NT2/D1 (cell line): ENCODE measurements around the gene HS6ST2.

Experiments used
- DNase-seq: peaks from one replicate; pipeline ENCODE4 v3.0.0-alpha.2; 2011; ENCODE audit warnings: low read depth, low spot score
- H3K27me3 ChIP-seq: 2 replicates; pipeline ENCODE4 v1.6.0; 2011; ENCODE audit warnings: mild to moderate bottlenecking; ENCODE audit not compliant: insufficient read length, insufficient read depth
- H3K36me3 ChIP-seq: 2 replicates; pipeline ENCODE4 v1.6.1; 2011; ENCODE audit warnings: mild to moderate bottlenecking, low read length, mixed read lengths; ENCODE audit not compliant: insufficient read depth, insufficient read length
- H3K4me1 ChIP-seq: 2 replicates; pipeline ENCODE4 v1.5.1; 2011; ENCODE audit not compliant: insufficient read depth, insufficient read length
- H3K4me3 ChIP-seq: 2 replicates; pipeline ENCODE4 v1.5.1; 2011; ENCODE audit warnings: low read depth; ENCODE audit not compliant: insufficient read length
- H3K9ac ChIP-seq: 2 replicates; pipeline ENCODE4 v1.6.0; 2011; ENCODE audit warnings: low read depth; ENCODE audit not compliant: insufficient read length
- H3K9me3 ChIP-seq: 2 replicates; pipeline ENCODE4 v1.5.1; 2011; ENCODE audit warnings: mild to moderate bottlenecking, low read length; ENCODE audit not compliant: insufficient read depth
- SUZ12 ChIP-seq: IDR thresholded peaks from 2 replicates; pipeline ENCODE4 v1.6.1; 2011; ENCODE audit not compliant: insufficient read length, insufficient read depth; ENCODE audit errors: extremely low read depth
- YY1 ChIP-seq: IDR thresholded peaks from 2 replicates; pipeline ENCODE4 v1.6.1; 2011; ENCODE audit not compliant: insufficient read length, insufficient read depth
- ZNF274 ChIP-seq: IDR thresholded peaks from 2 replicates; pipeline ENCODE4 v1.6.1; 2011; ENCODE audit warnings: mild to moderate bottlenecking, low read depth, low read length

Gene HS6ST2

GRCh38 chrX:132790329-132790728 is 168.1 kb downstream of the HS6ST2 start:
- Histone ChIP-seq H3K27me3 (no peaks in the 10 kb centered on the region), H3K9me3 (no peaks in the 10 kb centered on the region)

GRCh38 chrX:132786217-132786616 is 172.2 kb downstream of the HS6ST2 start:
- H3K27me3 ChIP-seq, result no peaks in the 10 kb centered on the region
- H3K9ac ChIP-seq, result no peak overlapping the region
- no peak for DNase-seq
- TF ChIP-seq SUZ12 (no peak), YY1 (no peak), ZNF274 (no peak)
- H3K4me1 ChIP-seq, result peaks cover 2% of the 10 kb centered on the region
- no peaks in the 10 kb centered on the region for H3K36me3 ChIP-seq
- H3K4me3 ChIP-seq, result no peak overlapping the region
- no peaks in the 10 kb centered on the region for H3K9me3 ChIP-seq

More at GRCh38 chrX:132790329-132790728, 168.1 kb downstream of the HS6ST2 start:
- no peak for DNase-seq
- Histone ChIP-seq H3K9ac (no peak overlapping the region), H3K4me1 (no peaks in the 10 kb centered on the region), H3K4me3 (no peak overlapping the region), H3K36me3 (no peaks in the 10 kb centered on the region)
- no peak for TF ChIP-seq ZNF274
- TF ChIP-seq SUZ12, result no peak
- TF ChIP-seq YY1, result no peak

- Histone ChIP-seq H3K4me1 (peaks cover 2% of the 10 kb centered on the region), H3K27me3 (no peaks in the 10 kb centered on the region), H3K36me3 (no peaks in the 10 kb centered on the region), H3K4me3 (no peak overlapping the region), H3K9me3 (no peaks in the 10 kb centered on the region), H3K9ac (no peak overlapping the region)
- TF ChIP-seq YY1, result no peak
- no peak for TF ChIP-seq SUZ12
- TF ChIP-seq ZNF274, result no peak
- DNase-seq, result no peak
These were observed 179.5 kb downstream of the HS6ST2 start for GRCh38 chrX:132778917-132779316.

GRCh38 chrX:132776486-132777210 is 181.8 kb downstream of the HS6ST2 start:
- Histone ChIP-seq H3K9ac (no peak overlapping the region), H3K4me3 (no peak overlapping the region), H3K9me3 (no peaks in the 10 kb centered on the region), H3K27me3 (no peaks in the 10 kb centered on the region), H3K4me1 (no peaks in the 10 kb centered on the region), H3K36me3 (no peaks in the 10 kb centered on the region)
- no peak for TF ChIP-seq YY1
- no peak for TF ChIP-seq ZNF274
- no peak for TF ChIP-seq SUZ12
- DNase-seq, result no peak

- TF ChIP-seq SUZ12 (no peak), ZNF274 (no peak), YY1 (no peak)
- Histone ChIP-seq H3K4me1 (no peaks in the 10 kb centered on the region), H3K9me3 (no peaks in the 10 kb centered on the region), H3K4me3 (no peak overlapping the region), H3K9ac (no peak overlapping the region), H3K27me3 (no peaks in the 10 kb centered on the region), H3K36me3 (no peaks in the 10 kb centered on the region)
- no peak for DNase-seq
These were observed 183.1 kb downstream of the HS6ST2 start for GRCh38 chrX:132775263-132775823.

GRCh38 chrX:132774010-132774714 is 184.3 kb downstream of the HS6ST2 start:
- DNase-seq, result no peak
- no peaks in the 10 kb centered on the region for H3K27me3 ChIP-seq

GRCh38 chrX:132769609-132770008 is 188.8 kb downstream of the HS6ST2 start:
- H3K27me3 ChIP-seq, result no peaks in the 10 kb centered on the region
- no peak for TF ChIP-seq ZNF274
- TF ChIP-seq YY1, result no peak
- TF ChIP-seq SUZ12, result no peak
- no peak for DNase-seq
- H3K36me3 ChIP-seq, result no peaks in the 10 kb centered on the region
- no peaks in the 10 kb centered on the region for H3K4me1 ChIP-seq
- H3K9ac ChIP-seq, result no peak overlapping the region
- H3K9me3 ChIP-seq, result no peaks in the 10 kb centered on the region
- H3K4me3 ChIP-seq, result no peak overlapping the region

More at GRCh38 chrX:132774010-132774714, 184.3 kb downstream of the HS6ST2 start:
- Histone ChIP-seq H3K4me3 (no peak overlapping the region), H3K9me3 (no peaks in the 10 kb centered on the region), H3K9ac (no peak overlapping the region), H3K4me1 (no peaks in the 10 kb centered on the region), H3K36me3 (no peaks in the 10 kb centered on the region)
- TF ChIP-seq SUZ12 (no peak), YY1 (no peak), ZNF274 (no peak)
